Superior temporal gyrus (tissue), 1 donor: ENCODE data around the gene SFI1.
"Not testable (repeated sequence)": the region's sequence is repeated elsewhere in the genome, so short reads cannot be mapped to it uniquely, and the experiment has no call there.

Source experiments
- DNase-seq: peaks from one replicate; pipeline ENCODE4 v3.0.0-alpha.2; 2016; ENCODE audit errors: extremely low spot score

The SFI1 gene

GRCh38 chr22:31635638-31636306 lies 139.4 kb downstream of the SFI1 start:
- DNase-seq = no peak

- no peak for DNase-seq
Measured at GRCh38 chr22:31637447-31637890, 141.1 kb downstream of the SFI1 start.

- DNase-seq = no peak
Measured at GRCh38 chr22:31637891-31638618, 141.7 kb downstream of the SFI1 start.

- no peak for DNase-seq
Measured at GRCh38 chr22:31639436-31640039, 143.2 kb downstream of the SFI1 start.

- DNase-seq = no peak
Measured at GRCh38 chr22:31646186-31647019, 150.1 kb downstream of the SFI1 start.

GRCh38 chr22:31647066-31647465 lies 150.7 kb downstream of the SFI1 start:
- no peak for DNase-seq

- DNase-seq = no peak
Measured at GRCh38 chr22:31647523-31648320, 151.4 kb downstream of the SFI1 start.

GRCh38 chr22:31650391-31650790 lies 154.1 kb downstream of the SFI1 start:
- DNase-seq = no peak

GRCh38 chr22:31651664-31652063 lies 155.3 kb downstream of the SFI1 start:
- DNase-seq = no peak

- DNase-seq = no peak
Measured at GRCh38 chr22:31652088-31652487, 155.8 kb downstream of the SFI1 start.

GRCh38 chr22:31652911-31653684 lies 156.8 kb downstream of the SFI1 start:
- no peak for DNase-seq

- no peak for DNase-seq
Measured at GRCh38 chr22:31653944-31654343, 157.6 kb downstream of the SFI1 start.

GRCh38 chr22:31654408-31654807 lies 158.1 kb downstream of the SFI1 start:
- DNase-seq = no peak

- no peak for DNase-seq
Measured at GRCh38 chr22:31659246-31659645, 162.9 kb downstream of the SFI1 start.

- DNase-seq = not testable (repeated sequence)
Measured at GRCh38 chr22:31660860-31661341, 164.6 kb downstream of the SFI1 start.

GRCh38 chr22:31661851-31662667 lies 165.7 kb downstream of the SFI1 start, which contains the start of gene PISD:
PISD (minus strand) TSS chr22:31662215; CDS start chr22:31662208, 7 bp downstream.
- peak; percentile 97 for DNase-seq

GRCh38 chr22:31662668-31663037 lies 166.3 kb downstream of the SFI1 start:
- no peak for DNase-seq
